Dermis blood vessel endothelial cell (primary cell): ENCODE results near the gene CELSR1. TPM values are rescaled to one million over a fixed set of nuclear protein-coding genes. Genes with fewer than 3 reads are reported as not detected.
"Not testable (repeated sequence)": the region's sequence is repeated elsewhere in the genome, so short reads cannot be mapped to it uniquely, and the experiment has no call there.

Source experiments
- DNase-seq: peaks from one replicate; pipeline ENCODE4 v3.0.0; 2010
- total RNA-seq: library from RNA; depleted of rRNA; stranded (reverse); fragments of >200 nt; gene quantifications from 2 replicates; pipeline ENCODE4 v1.2.3, GENCODE V29; 2014

The CELSR1 gene
- total RNA-seq, 1 donor from 2014 or later: 28.2 TPM

- DNase-seq: no peak
Measured at GRCh38 chr22:46415776-46416519, 121.5 kb downstream of the CELSR1 start.

DNA sequence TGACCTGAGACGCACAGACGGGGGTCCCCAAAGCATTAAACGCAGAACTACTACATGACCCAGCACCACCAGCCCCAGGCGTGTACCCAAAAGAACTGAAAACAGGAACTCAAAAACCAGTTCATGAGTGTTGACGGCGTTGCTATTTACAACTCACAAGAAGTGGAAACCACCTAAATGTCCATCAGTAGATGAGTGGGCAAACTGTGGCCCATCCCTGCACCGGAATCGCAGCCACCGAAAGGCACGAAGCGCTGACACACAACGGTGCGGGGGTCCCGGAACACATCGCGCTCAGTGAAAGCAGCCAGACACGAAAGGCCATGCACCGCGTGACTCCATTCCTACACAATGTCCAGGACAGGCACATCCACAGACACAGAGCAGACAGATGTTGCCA is 122.7 kb downstream of the CELSR1 start:
- no peak for DNase-seq

DNA sequence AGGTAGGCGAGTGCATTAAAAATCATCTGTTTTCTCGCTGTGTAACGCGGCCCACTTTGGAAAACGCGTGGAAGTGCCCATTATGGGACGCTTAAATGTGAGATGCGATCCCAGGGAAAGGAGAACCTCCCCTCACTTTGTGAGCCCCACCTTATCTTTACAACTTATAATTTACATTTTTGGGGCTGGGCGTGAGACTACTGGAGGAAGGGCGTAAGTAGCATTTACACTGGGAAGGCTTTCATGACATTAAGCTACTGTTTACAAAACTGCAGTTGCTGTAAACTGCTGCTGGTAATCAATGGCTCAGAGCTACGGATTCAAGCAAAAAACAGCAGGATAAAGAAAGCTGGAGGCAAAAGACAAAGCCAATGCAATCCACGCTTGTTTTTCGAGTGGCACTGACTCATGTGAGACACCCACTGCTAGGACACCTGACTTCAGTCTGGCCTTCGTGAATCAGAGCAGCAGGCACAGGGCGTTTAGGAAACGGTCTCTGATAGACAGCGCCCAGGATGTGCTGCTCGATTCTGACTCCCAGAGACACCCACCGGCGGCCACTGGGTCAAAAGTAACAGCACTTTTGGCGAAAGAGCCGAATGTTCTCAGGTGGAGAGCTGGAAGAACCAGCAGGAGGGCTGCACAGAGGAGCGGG is 123.6 kb downstream of the CELSR1 start:
- no peak for DNase-seq

DNA sequence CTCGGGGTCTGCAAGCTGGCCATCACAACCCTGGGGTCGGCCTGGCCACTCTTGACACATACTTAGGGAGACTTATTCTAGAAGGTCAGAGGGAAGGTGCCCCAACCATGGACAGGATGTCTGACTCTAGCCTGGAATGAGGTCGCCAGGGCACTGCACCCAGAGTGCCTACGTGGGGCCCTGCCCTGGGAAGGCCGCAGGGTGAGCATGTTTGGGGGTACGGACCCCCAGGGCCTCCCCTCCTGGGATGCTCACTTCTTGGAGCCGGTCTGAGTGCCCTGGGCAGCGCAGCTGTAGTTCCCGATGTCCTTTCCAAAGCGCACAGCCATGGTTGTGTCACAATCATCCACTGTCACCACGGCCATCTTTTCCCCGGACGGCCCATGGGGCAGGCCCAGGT is 126.1 kb downstream of the CELSR1 start:
- DNase-seq: no peak

DNA sequence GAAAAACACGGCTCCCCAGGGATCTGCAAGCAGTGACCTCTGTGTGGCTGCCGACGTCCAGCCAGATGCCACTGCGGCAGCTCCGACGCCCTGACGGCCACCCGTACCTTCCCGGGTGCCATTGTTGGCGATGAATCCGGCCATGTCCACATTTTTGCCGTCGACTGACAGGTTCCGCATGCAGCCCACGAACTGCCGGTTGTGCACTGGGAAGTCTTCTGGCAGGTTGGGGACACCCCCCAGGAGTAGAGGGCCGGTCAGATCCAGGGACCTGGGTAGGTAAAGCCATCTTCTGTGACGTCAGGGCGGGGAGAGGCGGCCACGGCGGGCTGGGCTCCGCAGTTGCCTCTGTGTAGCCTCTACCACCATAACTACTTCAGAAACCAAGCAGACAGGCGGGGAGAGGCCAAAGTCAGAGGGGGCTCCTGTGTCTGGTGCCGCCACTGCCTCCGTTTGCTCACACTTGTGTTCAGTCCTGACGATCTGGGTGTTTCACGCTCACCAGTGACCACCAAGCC is 127.1 kb downstream of the CELSR1 start:
- DNase-seq: no peak

DNA sequence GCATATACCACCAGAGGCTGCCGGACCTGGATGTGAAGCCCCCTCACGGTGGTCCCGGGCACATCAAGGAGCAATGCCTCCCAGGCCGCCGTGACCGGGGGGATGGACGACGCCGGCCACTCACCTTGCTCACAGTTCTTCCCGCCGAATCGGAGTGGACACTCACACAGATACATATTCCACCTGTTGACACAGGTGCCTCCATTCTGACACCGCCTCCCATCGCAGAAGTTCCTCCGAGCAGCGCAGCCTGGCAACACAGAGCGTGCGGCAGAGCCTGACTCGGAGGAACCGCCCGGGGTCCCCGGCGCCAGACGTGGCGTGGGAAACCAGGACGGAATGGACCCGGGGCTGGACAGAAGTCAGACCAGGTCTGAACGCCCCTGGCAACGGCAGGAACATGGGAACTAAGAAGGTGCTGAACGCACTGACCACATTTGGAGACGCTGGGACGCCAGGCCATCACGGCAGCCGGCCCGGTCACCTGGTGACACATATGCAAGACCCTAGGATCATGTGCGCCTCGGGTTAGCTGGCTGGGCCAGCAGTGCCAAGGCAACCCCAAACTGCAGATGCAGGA is 127.7 kb downstream of the CELSR1 start:
- no peak for DNase-seq

DNA sequence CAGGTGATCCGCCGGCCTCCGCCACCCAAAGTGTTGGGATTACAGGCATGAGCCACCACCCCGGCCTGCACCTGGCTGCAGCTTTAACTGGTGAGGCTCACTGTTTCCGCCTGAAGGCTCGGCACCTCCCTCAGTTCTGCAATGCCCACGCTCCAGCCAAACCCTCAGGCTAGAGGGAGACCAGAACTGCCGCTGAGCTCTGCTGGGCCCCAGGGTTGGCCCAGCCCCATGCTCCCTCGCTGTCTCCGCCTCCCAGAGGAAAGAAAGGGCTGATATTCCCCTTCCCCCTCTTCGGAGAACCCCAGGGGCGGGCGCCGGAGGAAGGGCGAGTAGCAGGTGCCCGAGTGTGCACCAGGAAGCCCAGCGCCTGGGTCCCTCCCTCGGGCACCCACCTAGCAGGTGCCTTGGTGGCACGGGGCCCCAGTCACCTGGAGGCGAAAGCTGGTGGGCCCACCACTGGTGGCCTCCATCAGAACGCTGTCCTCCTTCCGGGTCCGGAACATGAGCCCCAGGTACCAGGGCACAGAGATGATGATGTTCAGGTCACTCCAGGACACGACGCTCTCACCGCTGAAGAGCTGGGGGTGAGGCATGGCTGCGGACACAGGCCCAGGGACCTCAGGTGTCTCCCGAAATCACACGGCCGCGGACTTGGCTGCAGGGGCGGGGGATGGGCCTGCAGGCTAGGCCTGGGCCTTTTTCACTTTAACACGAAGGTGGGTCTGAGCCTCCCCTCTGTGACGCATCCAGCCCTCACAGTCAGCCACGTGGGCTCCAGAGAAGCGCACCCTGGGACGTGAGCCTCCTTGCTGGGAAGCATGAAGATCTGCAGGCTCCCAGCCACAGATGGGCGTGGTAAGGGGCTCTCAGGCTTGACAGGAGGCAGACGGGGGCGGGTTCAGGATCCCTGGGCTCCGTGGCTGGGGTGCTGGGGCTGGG is 128.6 kb downstream of the CELSR1 start:
- no peak for DNase-seq

- DNase-seq: no peak
Measured at GRCh38 chr22:46407748-46408147, 129.7 kb downstream of the CELSR1 start.

GRCh38 chr22:46406791-46407190 is 130.6 kb downstream of the CELSR1 start:
- DNase-seq: no peak

DNA sequence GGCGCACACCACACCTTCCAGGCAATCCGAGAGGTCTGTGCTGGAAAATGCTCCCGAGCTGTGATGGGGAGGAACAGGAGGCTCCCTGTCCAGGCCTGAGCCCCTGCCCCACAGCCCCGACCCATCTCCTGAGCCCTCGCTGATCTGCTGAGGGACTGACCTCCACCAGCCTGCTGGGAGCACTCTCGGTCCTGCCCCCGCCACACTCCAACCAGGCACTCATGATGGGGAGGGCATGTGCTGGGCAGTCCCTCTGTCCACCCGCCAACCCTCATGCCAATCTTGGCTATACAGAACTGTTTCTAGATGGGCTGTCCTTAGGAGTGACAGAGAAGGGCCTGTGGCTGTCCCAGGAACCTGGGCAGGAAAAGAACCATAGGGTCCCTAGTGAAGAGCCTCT is 131.1 kb downstream of the CELSR1 start:
- DNase-seq: no peak

DNA sequence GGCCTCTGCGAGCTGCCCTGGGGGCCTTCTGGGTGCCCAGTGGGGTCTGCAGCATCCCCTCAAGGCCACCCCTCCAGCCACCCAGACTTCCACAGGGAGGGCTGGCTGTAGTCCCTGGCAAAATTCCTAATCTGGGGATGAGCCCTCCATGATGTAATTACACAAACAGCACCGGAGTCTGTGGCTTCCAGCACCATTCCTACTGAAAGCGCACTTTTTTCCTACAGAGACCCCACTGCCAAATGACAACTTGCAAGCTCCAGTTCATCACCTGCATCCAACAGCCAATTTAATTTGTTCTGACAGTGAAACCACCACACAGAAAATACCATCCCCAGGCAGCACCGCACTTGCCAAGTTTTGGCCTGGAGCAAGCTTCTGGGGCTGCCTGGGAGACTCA is 131.5 kb downstream of the CELSR1 start:
- DNase-seq: no peak

DNA sequence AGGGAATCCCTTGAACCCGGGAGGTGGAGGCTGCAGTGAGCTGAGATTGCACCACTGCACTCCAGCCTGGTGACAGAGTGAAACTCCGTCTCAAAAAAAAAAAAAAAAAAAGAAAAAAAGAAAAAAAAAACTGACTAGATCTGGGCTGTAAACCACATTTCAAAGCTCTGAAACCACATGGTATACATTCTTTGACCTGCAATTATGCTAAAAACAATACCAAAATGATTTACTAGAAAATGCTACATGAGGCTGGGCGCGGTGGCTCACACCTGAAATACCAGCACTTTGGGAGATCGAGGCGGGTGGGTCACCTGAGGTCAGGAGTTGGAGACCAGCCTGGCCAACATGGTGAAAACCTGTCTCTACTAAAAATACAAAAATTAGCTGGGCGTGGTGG is 133.5 kb downstream of the CELSR1 start:
- DNase-seq: not testable (repeated sequence)

GRCh38 chr22:46402505-46402904 is 134.9 kb downstream of the CELSR1 start:
- DNase-seq: no peak

GRCh38 chr22:46401370-46401769 is 136.1 kb downstream of the CELSR1 start:
- DNase-seq: no peak

DNA sequence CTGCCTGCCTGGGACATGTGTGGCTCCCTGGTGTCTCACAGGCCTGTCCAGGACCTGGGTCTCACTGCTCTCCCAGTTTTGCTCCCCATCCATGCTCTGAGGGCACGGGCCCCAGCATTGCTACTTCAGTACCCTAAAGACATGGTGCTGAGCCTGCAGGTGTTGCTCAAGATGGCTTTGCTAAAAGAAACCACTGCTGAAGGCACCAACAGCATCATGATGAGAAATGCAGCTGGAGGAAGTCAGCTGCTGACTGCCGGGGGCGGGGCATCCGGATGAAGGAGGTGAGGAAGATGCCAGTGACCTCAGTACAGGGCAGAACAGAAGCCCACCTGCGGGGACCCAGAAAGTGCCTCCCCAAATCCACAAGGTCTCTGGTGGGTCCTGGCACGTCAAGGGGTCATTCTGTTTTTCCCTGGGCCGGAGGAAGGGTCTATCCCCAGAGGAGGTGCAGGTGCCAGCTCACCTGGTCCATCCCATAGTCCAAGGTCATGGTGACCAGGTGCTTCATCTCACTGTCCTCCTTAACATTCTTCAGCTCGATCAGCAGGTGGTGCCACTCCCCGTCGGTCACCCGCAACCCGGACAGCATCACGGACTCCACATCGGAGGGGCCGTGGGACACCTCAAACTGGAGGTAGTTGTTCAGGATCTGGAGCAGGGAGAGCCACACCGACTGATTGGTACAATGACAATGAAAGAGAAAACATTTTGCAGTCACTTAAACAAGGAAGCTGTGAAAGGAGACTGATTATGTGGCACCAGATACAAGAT is 138.0 kb downstream of the CELSR1 start:
- no peak for DNase-seq

- no peak for DNase-seq
Measured at GRCh38 chr22:46397951-46398350, 139.5 kb downstream of the CELSR1 start.

DNA sequence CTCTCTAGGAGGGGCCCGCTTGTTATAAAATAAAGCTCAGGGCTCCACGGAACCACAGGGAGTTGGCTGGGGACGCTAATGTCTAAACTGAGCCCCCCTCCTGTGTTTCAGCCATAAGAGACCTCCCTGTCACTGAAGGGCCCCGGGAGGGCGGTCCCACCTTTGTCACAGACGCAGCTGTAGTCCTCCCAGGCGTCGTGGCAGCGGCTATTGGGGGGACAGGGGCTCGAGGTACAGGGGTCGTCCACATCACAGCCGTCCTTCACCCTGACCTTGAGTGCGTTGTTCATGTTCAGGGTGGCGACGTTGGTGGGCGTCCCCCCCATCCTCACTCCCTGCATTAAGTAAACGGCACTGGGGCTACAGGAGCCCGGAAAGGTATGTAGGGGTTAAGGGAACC is 139.9 kb downstream of the CELSR1 start:
- DNase-seq: no peak

GRCh38 chr22:46397049-46397448 is 140.4 kb downstream of the CELSR1 start:
- not testable (repeated sequence) for DNase-seq

- no peak for DNase-seq
Measured at GRCh38 chr22:46395145-46395544, 142.3 kb downstream of the CELSR1 start.

GRCh38 chr22:46394622-46395021 is 142.8 kb downstream of the CELSR1 start:
- no peak for DNase-seq

- DNase-seq: no peak
Measured at GRCh38 chr22:46393873-46394272, 143.5 kb downstream of the CELSR1 start.
